Calu3 (cell line): Measurements from ENCODE around the gene PXMP2. TPM values are rescaled to one million over a fixed set of nuclear protein-coding genes. Genes with fewer than 3 reads are reported as not detected.

Source experiments
- BruUV-seq: library from RNA; stranded (reverse); fragments of 400-500 nt; replicated peaks from 2 replicates; lab custom pipeline; 2021; lab: Mats Ljungman, UMichigan
- CTCF ChIA-PET: fragments of 300-600 bp; sonication (Branson Sonifier 250); formaldehyde crosslinking; loops from one replicate; lab custom pipeline; 2022; ENCODE audit warnings: antibody characterized with exemption; lab: Charles Lee
- DNase-seq: peaks from one replicate; pipeline ENCODE4 v3.0.0; 2022
- H3K27ac Mint-ChIP-seq: one replicate; pipeline ENCODE4 v1.8.0; 2022; ENCODE audit warnings: mixed read lengths; ENCODE audit not compliant: unreplicated experiment
- H3K27me3 Mint-ChIP-seq: one replicate; pipeline ENCODE4 v1.8.0; 2022; ENCODE audit warnings: mixed read lengths; ENCODE audit not compliant: unreplicated experiment
- H3K36me3 Mint-ChIP-seq: one replicate; pipeline ENCODE4 v1.8.0; 2022; ENCODE audit warnings: mild to moderate bottlenecking, moderate library complexity, mixed read lengths; ENCODE audit not compliant: insufficient read depth, unreplicated experiment
- H3K4me1 Mint-ChIP-seq: one replicate; pipeline ENCODE4 v1.8.0; 2022; ENCODE audit warnings: mild to moderate bottlenecking, low read depth, mixed read lengths; ENCODE audit not compliant: unreplicated experiment
- H3K4me3 Mint-ChIP-seq: one replicate; pipeline ENCODE4 v1.8.0; 2022; ENCODE audit warnings: mild to moderate bottlenecking, low read depth, moderate library complexity, mixed read lengths; ENCODE audit not compliant: unreplicated experiment
- H3K9me3 Mint-ChIP-seq: one replicate; pipeline ENCODE4 v1.8.0; 2022; ENCODE audit warnings: low read depth, mixed read lengths; ENCODE audit not compliant: unreplicated experiment
- CTCF ChIP-seq: fragments of 200-600 bp; IDR thresholded peaks from one replicate; pipeline ENCODE4 v1.8.0; 2022; ENCODE audit warnings: antibody characterized with exemption; ENCODE audit not compliant: unreplicated experiment
- intact Hi-C: fragments of 100-400 bp; cut with micrococcal nuclease; formaldehyde crosslinking; loops from one replicate; pipeline ENCODE4 v1.10.0; 2022; ENCODE audit not compliant: unreplicated experiment
- total RNA-seq: library from RNA; stranded (reverse); gene quantifications from 2 replicates; pipeline ENCODE4 v1.2.3, GENCODE V29; 2022

Gene PXMP2
- total RNA-seq, 1 experiment from 2014 or later: 41.9 TPM

- Mint-ChIP-seq H3K4me3 (no peak overlapping the region), H3K9me3 (no peaks in the 10 kb centered on the region), H3K36me3 (peaks cover 48% of the 10 kb centered on the region), H3K27ac (no peak overlapping the region), H3K4me1 (no peaks in the 10 kb centered on the region), H3K27me3 (no peaks in the 10 kb centered on the region)
- TF ChIP-seq CTCF: no peak
- no TSS peak for BruUV-seq
- intact Hi-C loops: no loop called here
- CTCF ChIA-PET: no interaction called here
- DNase-seq: no peak
These were observed 18.9 kb upstream of the PXMP2 start for GRCh38 chr12:132668191-132669088.

DNA sequence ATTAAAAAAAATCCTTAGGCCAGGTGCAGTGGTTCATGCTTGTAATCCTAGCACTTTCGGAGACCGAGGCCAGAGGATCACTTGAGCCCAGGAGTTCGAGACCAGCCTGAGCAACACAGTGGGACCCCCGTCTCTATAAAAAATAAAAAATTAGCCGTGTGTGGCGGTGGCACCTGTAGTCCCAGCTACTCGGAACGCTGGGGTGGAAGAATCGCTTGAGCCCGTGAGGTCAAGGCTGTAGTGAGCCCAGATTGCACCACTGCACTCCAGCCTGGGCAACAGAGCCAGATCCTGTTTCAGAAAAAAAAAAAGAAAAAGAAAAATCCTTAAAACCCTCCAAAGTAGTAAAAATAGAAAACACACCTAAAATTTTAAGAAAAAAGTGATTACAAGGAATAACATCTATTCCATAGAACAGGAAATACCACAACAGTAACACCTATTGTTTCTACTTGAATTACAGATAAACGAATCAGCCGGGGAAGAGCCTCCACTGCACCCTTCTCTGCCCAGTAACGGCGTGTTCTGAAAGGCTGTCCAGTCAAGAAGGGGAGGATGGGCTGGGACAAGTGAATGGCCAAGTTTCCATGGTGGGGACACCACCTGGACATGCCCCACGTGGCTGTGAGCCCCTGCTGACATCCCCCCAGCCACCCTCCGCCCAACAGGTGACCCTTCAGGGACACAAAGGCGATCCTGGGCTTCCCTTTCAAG, 18.1 kb upstream of the PXMP2 start:
- Mint-ChIP-seq H3K9me3 (no peaks in the 10 kb centered on the region), H3K4me3 (no peak overlapping the region), H3K36me3 (peaks cover 54% of the 10 kb centered on the region)

DNA sequence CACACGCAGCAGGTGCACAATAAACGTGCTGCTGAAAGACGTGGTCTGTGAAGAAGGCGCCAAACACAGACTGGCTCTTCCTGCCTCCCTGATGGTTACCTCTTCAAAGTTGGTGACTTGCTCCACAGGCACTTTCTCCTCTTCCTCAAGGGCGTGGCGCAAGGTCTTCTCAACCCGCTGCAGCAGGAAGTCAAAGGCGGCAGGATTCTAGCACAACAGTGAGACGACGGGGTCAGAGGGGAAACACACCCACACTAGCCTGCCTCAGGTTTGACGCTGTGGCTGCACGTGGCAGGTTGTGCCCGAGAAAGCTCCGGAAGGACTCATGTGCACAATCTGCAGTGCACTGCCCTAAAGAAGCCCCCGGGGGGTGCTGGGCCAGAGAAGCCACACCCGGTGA, 15.3 kb upstream of the PXMP2 start:
- no peaks in the 10 kb centered on the region for H3K27me3 Mint-ChIP-seq
- H3K9me3 Mint-ChIP-seq: no peaks in the 10 kb centered on the region
- no peak for DNase-seq
- CTCF ChIA-PET: no interaction called here
- BruUV-seq: no TSS peak
- intact Hi-C loops: no loop called here
- no peak overlapping the region for H3K27ac Mint-ChIP-seq
- peak; percentile 21 for TF ChIP-seq CTCF
- no peak overlapping the region for H3K4me3 Mint-ChIP-seq
- H3K36me3 Mint-ChIP-seq: peaks cover 61% of the 10 kb centered on the region
- H3K4me1 Mint-ChIP-seq: no peaks in the 10 kb centered on the region

More for the DNA sequence above, 18.1 kb upstream of the PXMP2 start:
- DNase-seq: no peak
- no peaks in the 10 kb centered on the region for H3K4me1 Mint-ChIP-seq
- TF ChIP-seq CTCF: no peak
- no TSS peak for BruUV-seq
- CTCF ChIA-PET: no interaction called here
- intact Hi-C loops: no loop called here
- H3K27ac Mint-ChIP-seq: no peak overlapping the region
- H3K27me3 Mint-ChIP-seq: no peaks in the 10 kb centered on the region

DNA sequence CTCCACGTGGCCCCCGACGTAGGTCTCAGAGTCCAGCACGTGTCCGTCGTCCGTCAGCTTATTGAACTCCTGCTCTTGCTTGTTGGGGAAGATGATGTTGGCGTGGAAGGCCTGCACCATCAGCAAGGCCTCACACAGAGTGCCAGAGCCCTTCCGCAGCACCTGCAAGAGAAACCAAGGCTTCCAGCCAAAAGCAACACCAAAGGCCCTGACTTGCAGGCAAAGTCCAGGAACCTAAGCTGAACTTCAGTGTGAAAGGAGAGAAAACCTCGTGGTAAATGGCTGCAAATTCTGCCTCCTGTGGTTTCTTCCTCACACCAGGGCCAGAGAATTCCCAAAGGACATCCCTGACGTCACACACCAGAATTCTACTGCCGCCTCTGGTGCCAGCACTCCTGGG, 14.7 kb upstream of the PXMP2 start:
- no TSS peak for BruUV-seq
- no peak for TF ChIP-seq CTCF
- DNase-seq: no peak
- Mint-ChIP-seq H3K36me3 (peaks cover 62% of the 10 kb centered on the region), H3K4me1 (no peaks in the 10 kb centered on the region), H3K9me3 (no peaks in the 10 kb centered on the region), H3K4me3 (no peak overlapping the region), H3K27me3 (no peaks in the 10 kb centered on the region), H3K27ac (no peak overlapping the region)
- CTCF ChIA-PET: no interaction called here
- intact Hi-C loops: no loop called here
